Cardiac muscle cell (in vitro differentiated cells and primary cell): ENCODE data around the gene NBL1. TPM values are rescaled to one million over a fixed set of nuclear protein-coding genes. Genes with fewer than 3 reads are reported as not detected.

Experiments used
- DNase-seq, 2 donors: peaks; one replicate each; pipeline versions ENCODE4 v3.0.0 to v3.0.0-alpha.2; 2010 to 2017; ENCODE audit warnings: low read depth in 1 of 2, low spot score in 1 of 2
- H3K27ac ChIP-seq: fragments of 200-600 bp; sonication (generic); 2 replicates; pipeline ENCODE4 v1.5.1; 2016
- H3K27me3 ChIP-seq: fragments of 200-600 bp; sonication (generic); 2 replicates; pipeline ENCODE4 v1.6.0; 2016; ENCODE audit warnings: control low read depth
- H3K36me3 ChIP-seq: fragments of 200-600 bp; sonication (generic); 2 replicates; pipeline ENCODE4 v1.5.1; 2016; ENCODE audit warnings: control low read depth
- H3K4me1 ChIP-seq: fragments of 200-600 bp; sonication (generic); 2 replicates; pipeline ENCODE4 v1.8.1; 2017; ENCODE audit warnings: low read depth, mild to moderate bottlenecking, mixed run types
- H3K4me3 ChIP-seq: fragments of 200-600 bp; sonication (generic); 2 replicates; pipeline ENCODE4 v1.5.1; 2016; ENCODE audit warnings: mild to moderate bottlenecking
- H3K9me3 ChIP-seq: fragments of 200-600 bp; sonication (generic); 2 replicates; pipeline ENCODE4 v1.5.1; 2017; ENCODE audit warnings: low read depth, mild to moderate bottlenecking, control low read depth
- polyA plus RNA-seq: library from polyadenylated mRNA; unstranded; fragments of >200 nt; fragmentation: Nextera tagmentation; extraction: Ambion mirVana; gene quantifications from 2 replicates; pipeline ENCODE4 v1.2.1, GENCODE V29; 2016
- total RNA-seq: library from RNA; depleted of rRNA; stranded (reverse); fragments of >200 nt; gene quantifications from 2 replicates; pipeline ENCODE4 v1.2.3, GENCODE V29; 2016
- TF ChIP-seq, protein P1 (sequence below): IDR thresholded peaks from 2 replicates; pipeline ENCODE4 v1.5.1; 2012; ENCODE audit warnings: low read depth, mild to moderate bottlenecking, low read length

NBL1 gene
- total and polyA plus RNA-seq, 2 experiments from 2014 or later: 1.4 to 1.9 TPM

DNA sequence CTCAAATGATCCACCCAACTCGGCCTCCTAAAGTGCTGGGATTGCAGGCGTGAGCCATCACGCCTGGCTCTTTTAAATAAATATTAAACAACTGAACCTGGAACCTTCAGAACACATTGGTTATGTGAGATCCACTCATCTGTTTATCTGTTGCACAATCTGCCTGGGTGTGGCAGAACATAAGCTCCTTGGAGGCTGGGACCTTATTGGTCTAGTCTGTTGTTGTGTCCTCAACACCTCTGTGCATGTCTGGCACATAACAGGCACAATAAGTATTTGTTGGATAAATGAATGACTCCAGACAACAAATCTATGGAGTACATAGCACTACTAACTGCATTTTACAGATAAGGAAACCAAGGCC is 4.1 kb upstream of the NBL1 start:
- DNase-seq: no peak
- H3K36me3 ChIP-seq: no peaks in the 10 kb centered on the region

DNA sequence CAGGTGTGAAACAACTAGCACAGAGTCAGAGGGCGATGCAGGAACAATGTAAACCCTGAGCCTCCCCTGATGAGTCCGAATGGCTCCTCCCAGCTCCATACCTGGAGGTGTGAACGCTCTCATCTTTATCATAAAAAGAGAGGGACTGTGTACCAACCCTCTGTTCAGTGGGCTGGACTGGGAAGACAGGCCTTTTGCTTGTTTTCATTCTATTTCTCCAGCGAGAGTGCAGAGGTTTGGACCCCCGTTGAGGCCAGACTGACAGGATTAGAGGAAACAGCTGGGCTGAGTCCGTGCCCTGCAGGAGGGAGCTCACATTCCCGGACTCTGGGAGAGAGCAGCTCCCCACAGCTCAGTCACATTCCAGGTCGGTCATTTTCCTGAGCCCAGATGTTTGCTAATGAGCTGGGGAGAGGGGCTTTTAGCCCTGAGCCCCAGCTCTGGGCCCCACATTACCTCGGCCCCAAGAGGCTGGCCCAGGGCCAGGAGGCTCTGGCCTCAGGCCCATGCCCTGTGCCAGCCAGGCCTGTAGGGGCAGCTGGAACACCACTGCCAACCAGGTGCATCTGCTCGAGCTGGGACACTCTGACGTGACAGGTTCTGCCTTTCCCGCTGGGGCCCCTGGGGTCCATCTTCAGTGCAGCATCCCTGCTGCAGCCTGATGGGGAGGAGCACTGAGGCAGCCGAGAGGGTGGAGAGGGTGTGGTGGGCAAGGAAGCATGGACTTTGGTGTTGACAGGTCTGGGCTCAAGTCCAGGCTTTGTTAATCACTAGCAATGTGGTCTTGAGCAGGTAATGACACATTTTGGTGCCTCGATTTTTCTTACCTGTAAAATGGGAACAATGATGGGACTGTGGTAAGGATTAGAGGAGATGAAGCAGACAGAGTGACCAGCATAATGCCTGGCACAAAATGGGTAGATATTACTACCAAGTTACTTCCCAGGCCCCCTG is 3.5 kb upstream of the NBL1 start:
- DNase-seq: peak in 1 of 2 donors; percentile 63
- Histone ChIP-seq H3K36me3 (no peaks in the 10 kb centered on the region), H3K4me1 (no peaks in the 10 kb centered on the region), H3K27ac (no peak overlapping the region), H3K27me3 (peaks cover 51% of the 10 kb centered on the region), H3K9me3 (no peaks in the 10 kb centered on the region), H3K4me3 (no peak overlapping the region)
- TF ChIP-seq, protein P1, sequence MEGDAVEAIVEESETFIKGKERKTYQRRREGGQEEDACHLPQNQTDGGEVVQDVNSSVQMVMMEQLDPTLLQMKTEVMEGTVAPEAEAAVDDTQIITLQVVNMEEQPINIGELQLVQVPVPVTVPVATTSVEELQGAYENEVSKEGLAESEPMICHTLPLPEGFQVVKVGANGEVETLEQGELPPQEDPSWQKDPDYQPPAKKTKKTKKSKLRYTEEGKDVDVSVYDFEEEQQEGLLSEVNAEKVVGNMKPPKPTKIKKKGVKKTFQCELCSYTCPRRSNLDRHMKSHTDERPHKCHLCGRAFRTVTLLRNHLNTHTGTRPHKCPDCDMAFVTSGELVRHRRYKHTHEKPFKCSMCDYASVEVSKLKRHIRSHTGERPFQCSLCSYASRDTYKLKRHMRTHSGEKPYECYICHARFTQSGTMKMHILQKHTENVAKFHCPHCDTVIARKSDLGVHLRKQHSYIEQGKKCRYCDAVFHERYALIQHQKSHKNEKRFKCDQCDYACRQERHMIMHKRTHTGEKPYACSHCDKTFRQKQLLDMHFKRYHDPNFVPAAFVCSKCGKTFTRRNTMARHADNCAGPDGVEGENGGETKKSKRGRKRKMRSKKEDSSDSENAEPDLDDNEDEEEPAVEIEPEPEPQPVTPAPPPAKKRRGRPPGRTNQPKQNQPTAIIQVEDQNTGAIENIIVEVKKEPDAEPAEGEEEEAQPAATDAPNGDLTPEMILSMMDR: no peak

More for the DNA sequence above, 4.1 kb upstream of the NBL1 start:
- H3K27me3 ChIP-seq: peaks cover 45% of the 10 kb centered on the region
- no peaks in the 10 kb centered on the region for H3K9me3 ChIP-seq
- TF ChIP-seq, protein P1: no peak
- H3K27ac ChIP-seq: no peak overlapping the region
- no peaks in the 10 kb centered on the region for H3K4me1 ChIP-seq
- no peak overlapping the region for H3K4me3 ChIP-seq

DNA sequence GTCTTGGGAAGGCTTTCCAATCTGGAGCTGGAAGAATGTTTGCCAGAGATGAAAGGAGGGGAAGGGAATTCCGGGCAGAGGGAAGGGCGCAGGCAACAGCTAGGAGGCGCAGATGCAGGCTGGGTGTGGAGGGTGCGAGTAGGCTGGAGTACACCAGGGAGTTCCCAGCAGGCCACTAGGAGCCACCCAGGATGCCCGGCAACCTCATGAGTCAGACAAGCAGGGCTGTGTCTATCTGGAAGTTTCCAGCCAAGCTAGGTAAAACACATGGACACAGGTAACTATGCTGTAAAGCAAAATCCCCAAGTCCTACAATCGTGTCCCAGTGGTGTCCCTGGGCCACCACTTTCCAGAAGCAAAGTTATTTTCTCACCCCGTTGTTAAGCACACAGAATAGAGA is 990 bp upstream of the NBL1 start:
- Histone ChIP-seq H3K4me3 (no peak overlapping the region), H3K4me1 (no peaks in the 10 kb centered on the region), H3K27ac (no peak overlapping the region), H3K27me3 (peaks cover 71% of the 10 kb centered on the region), H3K36me3 (no peaks in the 10 kb centered on the region), H3K9me3 (no peaks in the 10 kb centered on the region)
- TF ChIP-seq, protein P1: no peak
- no peak for DNase-seq

DNA sequence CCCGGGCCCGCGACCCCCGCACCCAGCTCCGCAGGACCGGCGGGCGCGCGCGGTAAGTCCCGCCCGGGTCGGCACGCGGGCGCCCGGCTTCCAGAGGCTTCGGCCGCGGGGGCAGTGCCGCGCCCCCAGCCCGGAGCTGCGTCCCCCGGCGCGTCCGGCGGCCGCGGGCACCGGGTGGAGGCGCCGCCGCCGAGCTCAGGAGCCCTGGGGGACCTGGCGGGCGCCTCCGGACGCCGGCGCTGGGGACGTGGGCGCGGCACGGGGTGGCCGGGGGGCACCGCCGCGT is 227 bp downstream of the NBL1 start:
- TF ChIP-seq, protein P1: no peak
- peaks cover 71% of the 10 kb centered on the region for H3K27me3 ChIP-seq
- H3K9me3 ChIP-seq: no peaks in the 10 kb centered on the region
- no peak overlapping the region for H3K27ac ChIP-seq
- H3K4me1 ChIP-seq: no peaks in the 10 kb centered on the region
- peak overlapping the region; percentile 51 for H3K4me3 ChIP-seq
- peak in 1 of 2 donors; percentile 41 for DNase-seq
- no peaks in the 10 kb centered on the region for H3K36me3 ChIP-seq

DNA sequence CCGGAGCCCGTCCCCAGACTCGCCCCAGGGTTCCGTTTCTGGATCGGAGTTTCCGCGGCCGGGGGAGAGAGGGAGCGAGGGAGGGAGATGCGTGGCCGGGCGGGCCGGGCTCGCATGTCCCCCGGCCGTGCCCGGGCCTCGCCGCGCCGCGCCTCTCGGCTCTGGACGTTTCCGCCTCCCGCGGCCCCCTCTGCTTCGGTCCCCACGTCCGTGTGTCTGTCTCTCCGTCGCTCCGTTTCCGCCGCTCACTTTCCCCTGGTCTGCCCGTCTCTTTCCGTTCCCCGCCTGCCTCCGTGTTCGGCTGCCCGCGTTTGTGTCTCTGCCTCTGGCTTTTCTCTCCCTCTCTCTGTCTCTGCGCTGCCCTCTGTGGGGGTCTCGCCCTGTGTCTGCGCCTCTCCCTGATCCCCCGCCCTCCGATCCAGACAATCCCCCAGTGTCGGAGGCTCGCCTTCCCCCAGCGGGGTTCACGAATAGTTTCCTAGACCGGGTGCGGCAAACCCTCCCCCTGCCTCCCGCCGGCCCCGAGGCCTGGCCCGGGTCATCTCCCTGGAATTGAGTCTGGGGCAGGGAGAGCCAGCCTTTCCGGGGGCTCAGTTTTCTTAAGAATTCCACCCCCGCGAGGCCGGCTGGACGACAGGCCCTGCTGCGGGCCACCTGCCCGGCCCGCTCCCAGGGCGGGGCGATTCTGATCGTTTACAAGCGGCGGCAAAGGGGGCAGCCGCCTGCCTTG is 735 bp downstream of the NBL1 start:
- no peaks in the 10 kb centered on the region for H3K9me3 ChIP-seq
- TF ChIP-seq, protein P1: no peak
- H3K4me1 ChIP-seq: no peaks in the 10 kb centered on the region
- H3K4me3 ChIP-seq: peak overlapping the region; percentile 51
- no peaks in the 10 kb centered on the region for H3K36me3 ChIP-seq
- DNase-seq: peak in 1 of 2 donors; percentile 18
- peaks cover 71% of the 10 kb centered on the region for H3K27me3 ChIP-seq
- H3K27ac ChIP-seq: no peak overlapping the region
